NCI-H2107 treated with DMSO at 0.1 percent for 48 hours (cell line): ENCODE data around the gene CAMKMT.

ENCODE experiments used
- DNase-seq: peaks from one replicate; lab custom pipeline; 2025; ENCODE audit not compliant: unreplicated experiment; lab: John Stamatoyannopoulos, UW

CAMKMT gene

DNA sequence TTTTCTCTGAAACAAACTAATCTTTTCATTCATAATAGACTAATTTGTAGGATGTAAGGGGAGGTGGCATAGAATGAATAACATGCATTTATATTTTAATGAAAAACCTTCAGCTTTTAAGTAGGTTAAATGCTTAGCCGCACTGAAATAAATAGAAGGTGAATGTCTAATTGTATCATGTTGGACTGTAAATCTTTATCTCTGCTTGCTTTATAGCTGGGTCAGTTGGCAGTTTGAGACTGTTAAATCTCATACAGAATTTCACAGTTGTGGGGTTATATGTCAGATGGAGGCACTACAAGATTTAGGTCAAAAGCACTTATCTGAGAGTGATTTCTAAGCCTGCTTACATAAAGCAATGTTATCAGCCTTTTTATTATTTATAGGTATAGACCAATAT is 405.0 kb downstream of the CAMKMT start:
- DNase-seq = no peak

DNA sequence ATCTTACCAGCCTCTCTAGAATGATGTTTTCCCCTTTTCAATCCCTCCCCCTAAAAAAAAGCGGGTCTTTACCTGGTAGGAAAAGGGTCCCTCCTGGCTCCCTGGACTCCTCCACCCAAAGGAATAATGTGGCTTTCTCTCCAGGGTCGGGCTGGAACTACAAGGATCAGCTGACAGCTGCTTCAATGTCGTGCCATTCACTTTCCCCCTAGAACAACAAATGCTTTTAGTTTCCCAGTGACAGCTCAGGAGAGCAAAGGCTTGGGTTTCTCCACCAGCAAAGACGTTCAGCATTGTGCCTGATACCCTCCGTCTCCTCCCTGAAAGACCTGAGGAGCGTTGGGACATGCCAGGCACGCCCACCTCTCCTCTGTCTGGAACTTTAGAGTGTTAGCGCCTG is 405.9 kb downstream of the CAMKMT start:
- no peak for DNase-seq

DNA sequence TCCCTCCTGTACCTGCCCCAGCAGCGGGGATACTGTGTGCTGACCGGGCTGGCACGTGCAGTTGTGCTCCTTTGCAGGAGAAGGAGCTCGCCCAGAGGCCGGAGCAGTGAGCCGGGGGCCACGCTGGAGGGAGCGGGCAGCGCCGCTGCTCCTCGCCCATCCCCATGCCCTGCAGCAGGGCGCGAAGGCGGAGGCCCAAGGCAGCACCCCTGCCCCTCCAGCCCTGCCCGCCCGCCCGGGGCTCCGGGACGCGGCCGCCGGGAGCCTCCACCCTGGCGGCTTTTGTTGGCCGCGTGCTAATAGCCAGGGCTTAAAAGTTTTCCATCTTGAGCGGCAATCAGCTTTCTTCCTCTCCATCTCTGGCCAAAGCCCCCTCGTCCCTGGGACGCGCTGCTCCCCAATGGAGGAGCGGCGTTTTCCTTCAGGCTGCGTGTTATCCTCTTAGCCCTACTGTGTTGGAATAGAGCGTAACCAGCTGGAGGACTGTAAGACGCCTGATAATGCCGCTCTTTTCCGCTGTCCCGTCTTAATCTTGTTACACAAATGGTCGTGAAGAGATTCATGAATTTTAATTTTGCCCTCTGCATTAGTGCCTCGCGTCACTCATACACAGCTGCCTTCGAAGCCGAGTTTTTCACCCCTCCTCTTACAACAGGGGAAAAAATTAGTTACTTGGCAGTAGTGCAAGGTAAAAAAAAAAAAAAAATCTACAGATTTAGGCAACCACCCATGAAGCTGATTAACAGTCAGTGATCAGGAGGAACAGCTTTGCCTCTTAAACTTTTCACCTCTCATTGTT is 406.9 kb downstream of the CAMKMT start:
- DNase-seq = no peak

DNA sequence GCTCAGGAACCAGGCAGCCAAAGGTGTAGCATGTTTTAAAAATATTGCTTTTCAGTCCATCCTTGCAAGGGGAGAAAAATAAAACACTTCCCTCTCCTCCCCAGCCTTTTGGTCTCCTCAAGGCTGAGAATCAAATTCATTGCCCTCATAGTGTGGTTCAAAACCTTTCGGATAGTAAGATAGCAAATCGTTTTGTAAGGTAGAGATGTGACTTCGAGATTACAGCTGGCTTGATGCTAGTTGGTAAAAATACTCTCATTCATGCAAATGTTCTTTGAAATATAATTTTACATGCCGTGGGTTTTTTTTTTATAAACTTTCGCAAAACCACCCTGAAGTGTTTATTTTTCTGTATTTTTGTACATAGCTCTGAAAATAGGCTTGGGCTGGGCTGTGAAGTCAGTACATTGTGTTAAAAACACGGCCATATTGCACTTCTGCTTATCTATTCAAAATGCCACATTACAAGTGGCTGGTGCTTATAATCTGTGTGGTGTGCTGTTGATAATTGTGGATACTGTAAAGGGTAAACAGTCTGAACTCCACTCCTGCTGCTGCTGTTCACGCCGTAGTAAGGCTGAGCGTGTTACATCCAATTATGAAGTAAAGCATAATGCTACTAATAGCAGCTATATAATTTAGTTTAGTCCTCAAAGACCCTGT is 407.7 kb downstream of the CAMKMT start:
- peak; percentile 85 for DNase-seq

DNA sequence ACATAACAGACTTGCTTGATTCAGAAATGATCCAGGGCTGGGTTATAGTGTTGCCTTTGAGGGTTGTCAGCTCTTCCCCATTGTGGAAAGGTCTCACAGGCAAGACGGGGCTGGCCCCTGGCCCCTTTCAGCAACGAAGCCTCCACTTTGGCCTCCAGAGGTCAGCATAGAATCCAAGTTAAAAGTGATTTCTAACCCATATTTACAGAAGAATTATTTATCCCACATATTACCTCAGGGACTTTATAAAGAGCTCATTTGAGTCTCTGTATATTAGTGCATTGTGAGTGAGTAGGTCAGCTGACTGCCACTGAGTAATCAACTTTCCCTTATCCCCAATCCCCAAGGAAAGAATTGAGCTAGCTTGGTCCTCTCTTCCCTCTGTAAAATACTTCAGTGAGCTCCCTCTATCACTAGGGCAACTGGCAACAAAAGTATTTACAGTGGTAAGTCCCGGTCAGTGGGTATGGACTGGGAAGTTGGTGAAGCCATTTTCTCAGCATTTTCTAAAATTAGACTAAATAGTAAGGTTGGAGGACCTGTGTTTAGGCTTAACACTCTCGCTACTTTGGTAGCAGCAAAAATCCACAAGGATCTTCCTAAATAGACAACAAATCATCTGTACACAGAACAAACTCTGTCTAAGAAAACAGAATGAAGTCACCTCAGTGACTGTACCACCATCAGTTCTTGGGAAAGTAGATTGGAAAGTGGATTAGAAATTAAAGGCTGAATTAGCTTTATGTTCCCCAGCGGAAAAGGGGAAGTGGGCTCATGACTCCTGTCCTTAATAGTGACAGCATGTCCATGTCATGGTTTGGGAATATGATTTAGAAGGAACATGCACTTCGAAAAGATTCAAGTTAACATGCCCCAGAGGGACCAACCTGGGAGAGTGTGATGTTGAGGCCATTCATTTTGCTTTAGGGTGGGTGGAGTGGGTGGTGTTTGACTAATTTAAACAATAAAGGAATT is 408.8 kb downstream of the CAMKMT start:
- DNase-seq = peak; percentile 49

DNA sequence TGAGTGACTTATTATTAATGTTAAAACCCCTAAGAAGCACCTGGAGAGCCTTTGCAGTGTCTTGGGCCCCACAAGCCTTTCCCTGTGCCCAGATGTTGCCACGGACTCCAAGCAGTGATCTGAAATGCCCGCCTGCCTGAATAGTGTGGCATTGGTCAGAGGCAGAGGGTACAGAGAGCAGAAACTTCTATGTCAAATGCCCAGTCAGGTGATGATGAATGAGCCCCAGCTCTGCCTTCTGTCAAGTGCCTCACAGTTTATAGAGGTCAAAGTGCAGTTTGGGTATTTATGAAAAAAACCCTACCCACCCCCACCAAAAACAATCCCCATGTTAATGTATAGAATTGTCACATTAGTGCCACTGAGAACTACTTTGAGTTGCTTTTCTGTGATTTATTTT is 409.8 kb downstream of the CAMKMT start:
- DNase-seq = no peak

DNA sequence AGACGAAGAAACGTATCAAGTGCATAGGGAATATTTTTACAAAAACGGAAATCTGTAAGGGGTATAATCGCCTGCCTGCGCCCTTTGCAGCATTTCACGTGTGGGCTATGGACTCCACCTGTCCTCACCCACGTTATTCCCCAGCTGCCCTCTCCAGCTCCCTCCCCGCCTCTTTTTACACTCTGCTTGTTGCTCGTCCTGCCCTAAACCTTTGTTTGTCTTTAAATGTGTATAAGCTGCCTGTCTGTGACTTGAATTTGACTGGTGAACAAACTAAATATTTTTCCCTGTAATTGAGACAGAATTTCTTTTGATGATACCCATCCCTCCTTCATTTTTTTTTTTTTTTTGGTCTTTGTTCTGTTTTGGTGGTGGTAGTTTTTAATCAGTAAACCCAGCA is 410.4 kb downstream of the CAMKMT start:
- DNase-seq = peak; percentile 10

DNA sequence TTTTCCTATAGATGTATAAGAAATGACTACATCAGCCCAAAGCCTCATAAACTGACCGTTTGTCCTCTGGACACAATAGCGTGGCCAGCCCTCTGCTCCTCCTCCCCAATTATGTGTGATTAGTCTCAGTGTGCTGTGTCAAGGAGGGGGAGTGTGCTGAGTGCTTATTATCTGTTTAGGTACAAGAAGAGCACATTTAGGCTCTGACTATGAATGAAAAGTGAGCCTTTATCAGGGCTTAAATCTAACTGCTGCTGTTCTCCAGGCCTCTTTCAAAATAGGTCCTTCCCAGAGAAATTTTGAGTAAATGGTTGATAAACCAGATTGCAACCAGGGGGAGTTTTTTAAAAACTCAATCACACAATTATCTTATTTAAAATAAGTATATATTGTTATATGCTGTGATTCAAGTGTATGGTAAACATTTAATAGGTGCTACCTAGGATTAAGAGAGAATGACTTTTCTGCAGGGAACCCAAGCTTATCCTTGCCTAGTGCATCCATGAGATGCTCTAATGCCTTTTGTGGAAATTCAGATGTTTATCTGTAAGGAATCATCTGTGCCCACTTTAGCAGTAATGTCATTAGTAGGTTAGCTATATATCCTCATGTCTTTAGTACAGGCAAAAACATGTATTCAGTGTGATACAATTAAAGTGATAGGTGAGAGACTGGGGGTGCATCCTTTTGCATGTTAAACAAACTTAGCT is 411.1 kb downstream of the CAMKMT start:
- DNase-seq = no peak

DNA sequence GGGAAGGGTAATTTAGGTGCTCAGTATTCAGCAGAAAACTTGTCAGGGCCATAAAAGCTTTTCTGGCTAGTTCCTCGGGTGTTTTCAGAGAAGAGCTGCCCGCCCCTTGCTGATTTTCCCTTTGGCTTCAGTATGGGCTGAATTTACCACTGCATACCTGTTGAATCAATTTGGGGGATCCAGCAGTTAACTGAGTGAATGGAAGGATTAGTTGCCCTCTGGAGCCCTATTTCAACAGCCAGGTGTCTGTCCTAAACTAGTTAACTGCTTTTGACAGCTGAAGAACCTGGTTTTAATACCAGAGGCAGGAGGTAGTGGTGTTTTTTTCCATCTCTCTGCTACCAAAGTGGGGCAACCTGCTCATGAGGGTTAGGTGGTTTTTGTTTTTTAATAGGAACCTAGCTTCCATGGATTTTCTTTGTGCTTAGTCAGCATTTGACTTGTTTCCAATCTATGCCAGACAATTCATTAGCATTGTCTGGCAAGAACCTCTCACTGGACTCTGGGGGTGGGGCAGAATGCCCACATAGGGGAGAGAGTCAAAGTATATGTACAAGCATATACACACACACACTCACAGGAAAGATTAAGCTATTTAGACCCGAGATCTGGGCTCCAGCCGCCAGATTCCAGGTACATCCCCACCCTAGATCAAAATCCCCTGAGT is 413.2 kb downstream of the CAMKMT start:
- DNase-seq = no peak

DNA sequence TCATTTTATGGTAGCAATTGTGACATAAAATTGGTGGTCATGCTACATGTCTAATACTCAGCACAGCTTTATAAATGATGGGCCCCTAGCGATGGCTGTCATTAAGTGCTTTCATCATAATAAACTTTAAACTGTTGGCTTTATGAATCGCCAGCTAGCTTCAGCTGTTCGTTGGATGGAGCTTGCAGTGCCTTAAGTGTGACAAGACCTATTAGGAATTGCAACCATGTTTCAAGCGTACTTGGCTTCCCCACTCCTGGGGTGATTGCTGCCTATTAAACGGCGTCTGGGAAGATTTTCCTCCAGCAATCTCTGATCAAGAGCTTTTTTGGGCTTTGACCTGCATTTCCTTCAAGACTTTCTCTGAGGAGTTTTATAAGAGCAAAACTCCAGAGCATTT is 415.3 kb downstream of the CAMKMT start:
- DNase-seq = peak; percentile 55

DNA sequence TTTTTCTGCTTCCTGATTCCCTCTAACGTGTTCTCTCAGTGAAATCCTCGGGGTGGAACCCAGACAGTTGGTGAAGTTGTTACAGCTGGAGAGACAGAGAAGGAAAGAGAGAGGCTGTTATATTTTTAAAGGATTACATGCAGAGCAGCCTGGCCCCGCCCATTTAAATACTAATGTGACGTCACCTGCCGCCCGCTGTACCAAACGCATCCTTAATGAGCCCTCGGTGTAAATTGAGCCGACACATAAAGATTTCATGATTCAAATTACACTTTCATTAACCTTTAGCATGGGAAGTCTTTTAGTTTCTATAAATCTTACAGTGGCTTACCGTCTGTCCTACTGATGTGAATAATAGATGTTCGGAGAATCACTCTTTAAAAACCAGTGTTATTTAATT is 415.8 kb downstream of the CAMKMT start:
- DNase-seq = peak; percentile 74

DNA sequence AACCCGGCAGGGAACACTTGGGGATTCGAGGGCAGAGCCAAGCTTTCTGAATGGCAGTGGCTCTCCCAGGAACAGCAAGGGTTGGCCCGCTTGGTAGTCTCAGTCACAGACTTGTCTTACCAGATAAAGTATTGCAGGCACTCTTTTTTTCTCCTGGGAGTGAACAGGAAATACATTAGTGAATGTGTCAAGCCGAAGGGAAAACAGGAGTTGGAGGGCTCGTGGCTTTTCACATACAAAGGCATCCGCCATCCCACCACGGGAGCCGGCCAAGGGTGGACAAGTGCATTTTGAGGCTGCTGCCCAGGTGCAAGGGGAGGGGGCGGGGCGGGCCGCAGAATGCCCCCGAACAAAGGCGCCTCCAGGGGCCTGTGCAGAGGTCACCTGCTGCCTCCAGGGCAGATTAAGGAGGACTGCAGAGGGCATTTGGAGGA is 416.5 kb downstream of the CAMKMT start:
- peak; percentile 43 for DNase-seq

DNA sequence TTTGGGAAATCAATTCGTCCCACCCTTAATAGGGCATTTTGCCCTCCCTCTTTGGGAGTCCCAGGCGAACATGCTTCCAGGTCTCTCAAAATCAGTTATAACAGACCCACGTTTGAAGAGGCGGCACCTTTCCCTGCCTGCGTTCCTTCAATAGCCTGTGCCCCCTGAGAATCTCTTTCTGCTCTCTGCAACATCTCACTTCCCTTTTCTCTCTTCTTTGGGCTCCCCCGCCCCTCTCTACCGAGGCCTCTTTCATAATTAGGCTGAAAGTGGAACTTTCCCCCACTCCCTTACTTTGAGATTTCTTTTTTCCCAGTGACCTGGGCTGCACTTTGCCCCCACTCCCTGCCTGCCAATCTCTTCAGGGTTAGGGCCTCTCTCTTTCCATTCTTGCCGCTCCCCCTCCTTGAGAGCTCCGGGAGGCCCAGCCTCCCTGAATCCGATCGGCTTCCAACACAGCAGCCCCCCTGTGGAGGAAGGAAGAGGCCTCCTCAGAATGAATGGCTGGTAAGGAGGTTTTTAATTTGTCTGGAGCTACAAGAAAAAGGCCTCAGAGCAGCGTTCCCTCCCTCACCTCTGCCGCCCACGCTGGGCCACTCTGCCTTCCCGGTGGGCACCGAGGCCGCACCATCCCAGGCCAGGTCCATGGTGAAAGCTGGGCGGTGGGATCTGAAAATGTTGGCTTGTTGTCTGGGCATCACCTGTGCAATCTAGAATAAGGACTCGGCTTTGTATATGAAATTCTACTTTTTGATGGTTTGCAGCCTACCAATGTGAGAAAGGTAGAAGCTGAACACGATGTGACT is 417.1 kb downstream of the CAMKMT start:
- DNase-seq = no peak

DNA sequence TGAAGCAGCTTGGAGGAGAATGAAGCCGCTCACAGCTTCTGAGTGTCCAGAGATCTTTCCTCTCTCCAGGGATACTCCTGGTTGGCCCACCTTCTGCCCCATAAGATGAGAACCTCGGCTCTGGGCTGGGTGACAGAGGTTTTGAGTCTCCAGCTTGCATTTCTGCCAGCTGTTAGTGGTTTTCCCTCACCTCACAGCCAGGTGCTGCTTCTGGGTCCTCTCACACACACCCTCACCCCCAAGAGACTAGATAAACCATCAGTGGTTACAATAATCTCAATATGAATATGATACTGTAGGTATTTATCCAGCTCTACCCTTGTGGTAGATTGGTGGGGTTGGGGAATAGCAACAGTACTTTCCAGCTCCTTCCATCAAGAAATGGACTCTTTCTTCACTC is 418.0 kb downstream of the CAMKMT start:
- no peak for DNase-seq

DNA sequence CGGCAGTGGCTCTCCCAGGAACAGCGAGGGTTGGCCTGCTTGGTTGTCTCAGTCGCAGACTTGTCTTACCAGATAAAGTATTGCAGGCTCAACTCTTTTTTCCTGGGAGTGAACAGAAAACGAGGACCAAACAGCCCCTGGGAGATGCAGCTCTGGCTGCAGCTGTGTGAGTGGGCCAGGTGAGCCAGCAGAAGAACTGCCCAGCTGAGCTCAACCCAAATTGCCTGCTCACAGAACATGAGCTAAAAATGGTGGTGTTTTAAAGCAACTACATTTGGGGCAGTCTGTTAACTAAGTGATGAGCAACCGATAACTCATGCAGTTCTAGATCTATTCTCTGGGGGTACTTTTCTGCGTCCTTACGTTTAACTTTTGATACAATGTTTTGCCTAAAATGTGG is 418.7 kb downstream of the CAMKMT start:
- no peak for DNase-seq

DNA sequence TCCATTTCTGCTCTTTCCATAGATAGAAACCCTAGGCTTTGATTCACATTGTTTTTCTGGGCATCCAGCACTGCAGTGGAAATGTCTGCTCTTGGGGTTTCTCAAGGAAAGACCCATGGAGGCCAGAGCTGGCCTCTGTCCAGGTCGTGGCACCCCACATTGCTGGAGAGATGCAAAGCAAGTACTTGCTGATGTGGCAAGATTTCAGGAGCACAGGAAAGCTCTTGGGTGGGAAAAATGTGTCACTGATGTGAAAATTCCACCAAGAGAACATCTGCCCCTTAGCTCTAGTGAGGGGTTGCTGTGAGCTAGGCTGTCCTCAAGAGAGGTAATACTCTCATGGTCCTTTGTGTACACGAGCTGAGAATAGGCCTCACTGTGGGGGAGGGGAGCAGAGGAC is 423.7 kb downstream of the CAMKMT start:
- no peak for DNase-seq

DNA sequence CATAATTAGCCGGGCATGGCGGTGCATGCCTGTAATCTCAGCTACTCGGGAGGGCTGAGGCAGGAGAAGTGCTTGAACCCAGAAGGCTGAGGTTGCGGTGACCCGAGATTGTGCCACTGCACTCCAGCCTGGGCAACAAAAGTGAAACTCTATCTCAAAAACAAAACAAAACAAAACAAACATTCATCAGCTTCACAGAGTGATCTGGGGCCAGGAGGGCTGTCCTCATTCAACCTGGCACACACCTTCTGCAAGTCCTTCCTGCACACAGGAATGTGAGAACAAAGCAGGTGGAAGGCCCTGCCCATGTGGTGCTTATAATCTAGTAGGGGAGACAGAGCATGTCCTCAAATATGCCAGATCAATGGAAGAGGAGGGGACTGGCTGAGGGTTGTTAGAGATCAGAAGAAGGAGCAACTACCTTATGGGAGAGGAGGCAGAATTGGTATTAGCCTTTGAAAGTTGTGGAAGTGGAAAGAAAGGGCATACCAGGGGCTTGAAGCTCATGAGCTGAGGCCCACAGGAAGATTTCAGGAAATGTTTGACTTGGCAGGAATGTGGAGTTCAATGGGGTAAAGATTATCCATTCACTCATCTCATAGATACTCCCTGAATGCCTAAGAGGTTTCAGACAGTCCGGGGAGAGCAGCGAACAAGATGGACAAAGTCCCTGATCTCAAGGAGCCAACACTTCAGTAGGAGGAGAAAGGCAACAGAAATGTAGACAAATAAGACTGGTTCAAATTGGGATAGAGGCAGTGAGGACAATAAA is 424.5 kb downstream of the CAMKMT start:
- no peak for DNase-seq

DNA sequence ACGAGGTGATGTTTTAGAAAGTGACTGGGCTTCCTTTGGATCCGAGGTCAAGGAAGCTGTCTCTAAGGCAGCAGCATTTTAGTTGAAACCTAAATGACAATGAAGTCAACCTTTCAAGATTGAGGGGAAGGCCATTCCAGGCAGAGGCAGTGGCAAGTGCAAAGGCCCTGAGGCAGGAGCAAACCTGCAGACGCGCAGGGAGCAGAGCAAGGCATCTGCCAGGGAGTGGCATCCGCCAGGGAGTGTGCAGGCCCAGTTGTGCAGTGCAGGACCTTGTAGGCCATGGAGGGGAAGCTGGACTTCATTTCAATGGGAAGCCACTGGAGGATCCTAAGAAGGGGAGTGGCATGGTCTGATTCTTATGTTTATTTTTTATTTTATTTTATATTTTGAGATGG is 425.1 kb downstream of the CAMKMT start:
- DNase-seq = no peak

DNA sequence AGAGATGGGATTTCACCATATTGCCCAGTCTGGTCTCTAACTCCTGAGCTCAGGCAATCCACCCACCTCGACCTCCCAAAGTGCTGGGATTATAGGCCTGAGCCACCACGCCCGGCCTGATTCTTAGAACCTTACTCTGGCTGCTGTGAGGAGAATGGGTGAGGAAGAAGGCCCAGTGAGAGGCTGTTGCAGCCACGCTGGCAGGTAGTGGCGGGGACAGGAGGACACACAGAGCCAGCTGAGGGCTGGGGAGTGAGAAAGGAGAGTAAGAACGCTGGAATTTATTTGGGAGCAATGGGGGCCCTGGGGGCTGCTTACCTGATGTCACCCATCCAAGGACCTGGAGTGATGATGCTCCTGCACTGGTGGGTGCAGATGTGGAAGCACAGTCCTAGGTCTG is 425.9 kb downstream of the CAMKMT start:
- no peak for DNase-seq
